ENCODE results near the gene NLGN4X.

DNA sequence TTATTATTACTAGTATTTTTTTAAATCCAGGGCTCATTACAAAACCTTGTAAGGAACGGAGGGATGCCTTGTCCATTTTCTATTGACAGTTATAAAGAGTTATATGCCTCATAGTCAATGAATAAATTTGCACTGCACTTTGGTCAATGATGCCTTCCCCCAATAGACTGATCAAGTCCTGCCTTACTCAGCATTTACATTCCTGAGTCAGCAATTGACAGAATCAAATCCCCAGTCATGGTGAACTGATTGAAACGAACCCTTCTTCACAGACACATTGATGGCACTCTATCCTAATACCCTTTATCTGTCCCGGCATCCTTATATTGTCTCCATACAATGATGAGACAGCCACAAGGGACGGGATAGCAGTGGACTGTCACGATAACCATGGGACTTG is 213.2 kb downstream of the NLGN4X start:
- no peak for TF ChIP-seq TAF1 (IDR thresholded peaks at IDR 0.05; ENCODE audit: low read depth, low read length)
- no peak for TF ChIP-seq POLR2A (IDR thresholded peaks at IDR 0.05; ENCODE audit: low read depth, low read length)
- TF ChIP-seq POLR2AphosphoS5 (IDR thresholded peaks at IDR 0.05; ENCODE audit: low read depth, low read length), result no peak
